ENCODE measurements around the gene FAM222B.

GRCh38 chr17:28755486-28755885, 87.1 kb downstream of the FAM222B start:
- TF ChIP-seq CTCF (IDR thresholded peaks at IDR 0.05; ENCODE audit: poor library complexity, severe bottlenecking): no peak
- TF ChIP-seq RAD21 (conservative IDR thresholded peaks at IDR 0.05): no peak
- no peak for TF ChIP-seq EZH2 (IDR thresholded peaks at IDR 0.05; ENCODE audit: borderline replicate concordance, insufficient read depth, low read length, poor library complexity, severe bottlenecking)
- no peak for TF ChIP-seq TAF1 (IDR thresholded peaks at IDR 0.05; ENCODE audit: low read depth)
- TF ChIP-seq POLR2AphosphoS5 (IDR thresholded peaks at IDR 0.05): no peak
